IPS-18c (cell line): ENCODE results near the gene LHFPL6.

Experiments used
- H3K4me3 ChIP-seq: 2 replicates; pipeline ENCODE4 v1.7.0; 2013; ENCODE audit warnings: low read depth, mild to moderate bottlenecking, low read length, moderate library complexity; ENCODE audit not compliant: insufficient read depth
- H3K9me3 ChIP-seq: one replicate; pipeline ENCODE4 v1.6.1; 2013; ENCODE audit warnings: mild to moderate bottlenecking, low read length, moderate library complexity; ENCODE audit not compliant: control insufficient read depth, insufficient read depth

The LHFPL6 gene

DNA sequence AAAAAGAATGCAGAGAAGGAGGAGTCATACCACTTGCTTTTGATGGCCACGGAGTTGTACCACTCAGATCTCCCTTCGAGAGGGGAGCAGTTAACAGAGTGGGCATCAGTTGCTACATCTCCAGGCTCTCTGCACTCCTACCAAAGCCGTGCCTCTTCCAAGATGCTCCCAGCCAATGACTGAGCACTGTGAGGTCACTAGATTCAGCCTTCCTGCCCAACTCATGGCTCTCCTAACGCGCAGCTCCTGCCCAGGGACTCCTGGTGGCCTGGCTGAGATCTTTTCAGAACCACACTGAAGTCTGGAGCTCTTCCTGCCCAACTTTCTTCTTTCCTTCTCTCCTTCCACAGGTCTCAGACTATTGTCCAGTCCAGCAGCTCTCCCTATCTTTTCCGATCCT, 66.7 kb downstream of the LHFPL6 start:
- Histone ChIP-seq H3K4me3 (no peak overlapping the region), H3K9me3 (no peaks in the 10 kb centered on the region)

DNA sequence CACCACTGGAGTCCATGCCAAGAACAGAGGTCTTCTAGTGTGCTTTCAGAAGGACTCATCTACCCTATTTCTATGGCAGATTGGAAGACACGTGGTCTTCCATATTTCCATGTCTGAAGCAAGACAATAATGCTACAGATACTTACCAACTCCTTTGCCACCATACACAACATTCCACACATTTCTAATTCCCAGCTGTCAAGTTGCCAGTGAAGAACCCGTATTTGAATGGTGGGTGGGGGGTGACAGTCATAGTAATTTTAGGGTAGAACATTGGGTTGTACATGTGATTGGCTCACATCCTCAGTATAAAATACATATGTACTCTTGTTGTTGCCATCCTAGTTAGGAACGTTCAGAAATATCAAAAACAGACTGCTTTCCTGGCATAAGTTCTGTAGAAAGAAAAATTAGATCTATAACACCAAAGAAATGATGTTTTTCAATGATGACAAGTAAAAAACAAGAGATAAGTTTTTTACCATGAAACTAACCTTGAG, 69.3 kb downstream of the LHFPL6 start:
- Histone ChIP-seq H3K9me3 (no peaks in the 10 kb centered on the region), H3K4me3 (no peak overlapping the region)

DNA sequence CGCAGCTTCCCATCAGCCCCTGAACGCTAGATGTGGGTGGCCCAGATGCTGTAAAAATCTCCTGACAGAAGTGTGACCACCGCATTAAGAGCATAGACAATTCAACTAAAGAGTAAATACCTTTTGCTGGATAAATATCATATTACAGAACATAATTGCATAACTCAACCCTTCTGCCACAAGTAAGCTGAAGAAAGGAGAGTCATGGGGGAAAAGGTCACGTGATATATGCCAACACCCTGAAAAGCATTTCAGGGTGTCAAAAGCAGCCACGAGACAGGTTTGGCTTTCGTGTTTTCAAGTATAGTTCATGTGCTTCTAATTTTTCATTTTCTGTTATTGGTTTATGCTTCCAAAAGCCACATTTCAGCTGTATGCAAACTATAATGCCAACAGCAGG, 71.3 kb downstream of the LHFPL6 start:
- H3K9me3 ChIP-seq: no peaks in the 10 kb centered on the region
- no peak overlapping the region for H3K4me3 ChIP-seq

DNA sequence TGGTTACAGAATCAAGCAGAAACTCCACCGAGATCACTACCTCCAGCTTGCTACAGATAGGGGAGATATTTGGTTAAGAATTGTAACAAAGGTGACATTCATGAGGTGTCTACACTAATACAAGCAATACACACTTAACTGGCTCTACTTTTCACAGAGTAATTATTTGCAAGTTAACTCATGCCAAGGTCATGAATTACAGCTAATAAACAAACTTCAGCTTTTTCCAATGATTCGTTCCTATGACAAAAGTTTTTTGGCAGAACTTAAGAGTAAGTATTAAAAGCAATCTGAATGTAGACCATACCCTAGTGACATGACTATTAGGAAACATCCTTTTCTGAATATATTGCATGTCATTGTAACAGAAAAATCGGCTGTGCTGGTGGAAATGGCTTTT, 72.1 kb downstream of the LHFPL6 start:
- Histone ChIP-seq H3K4me3 (no peak overlapping the region), H3K9me3 (no peaks in the 10 kb centered on the region)

DNA sequence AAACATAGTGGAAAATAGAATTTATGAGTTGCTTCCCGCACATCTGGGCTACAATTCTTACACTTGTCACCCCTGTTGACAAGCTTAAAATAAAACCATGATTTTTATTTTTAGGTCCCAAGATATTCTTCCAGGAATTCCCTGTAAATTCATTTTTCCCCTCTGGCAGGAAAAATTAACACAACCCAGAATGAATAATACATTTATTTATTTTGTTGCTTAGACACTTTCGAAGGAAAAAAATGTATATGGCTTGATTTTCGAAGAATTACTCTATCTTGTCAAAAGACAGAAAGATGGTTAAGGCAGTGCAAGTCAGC, 74.4 kb downstream of the LHFPL6 start:
- Histone ChIP-seq H3K4me3 (no peak overlapping the region), H3K9me3 (no peaks in the 10 kb centered on the region)

DNA sequence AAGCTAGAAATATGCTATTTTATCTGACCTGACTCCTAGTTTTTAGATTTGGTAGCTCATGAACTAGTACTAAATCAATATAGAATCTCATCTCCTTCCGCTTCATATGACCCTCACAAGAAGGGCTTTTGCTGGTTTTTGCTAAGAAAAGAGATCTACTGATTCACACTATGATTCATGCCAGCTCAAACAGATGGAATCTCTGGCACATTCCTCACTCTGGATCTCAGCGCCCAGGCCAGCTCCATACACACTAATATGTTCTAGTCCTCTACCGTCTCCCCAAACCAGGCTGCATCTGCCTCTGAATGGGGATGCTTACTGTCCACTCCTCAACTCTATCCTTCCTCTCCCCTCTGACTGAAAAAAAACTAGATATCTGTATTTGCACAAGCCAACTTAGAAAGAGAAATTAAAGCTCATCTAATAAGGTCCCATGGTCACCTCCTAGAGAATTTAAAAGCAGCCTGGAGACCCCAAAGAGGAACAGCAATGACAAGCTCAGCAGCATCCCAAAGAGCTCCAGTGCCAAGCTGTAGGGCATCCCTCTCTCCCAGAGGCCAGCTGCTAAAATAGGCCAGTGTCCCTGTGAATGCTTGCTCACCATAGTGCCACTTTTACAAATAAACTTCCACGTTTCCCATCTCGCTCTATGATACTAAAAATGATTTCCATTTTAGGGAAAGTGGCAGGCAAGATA, 74.9 kb downstream of the LHFPL6 start:
- Histone ChIP-seq H3K9me3 (no peaks in the 10 kb centered on the region), H3K4me3 (no peak overlapping the region)

DNA sequence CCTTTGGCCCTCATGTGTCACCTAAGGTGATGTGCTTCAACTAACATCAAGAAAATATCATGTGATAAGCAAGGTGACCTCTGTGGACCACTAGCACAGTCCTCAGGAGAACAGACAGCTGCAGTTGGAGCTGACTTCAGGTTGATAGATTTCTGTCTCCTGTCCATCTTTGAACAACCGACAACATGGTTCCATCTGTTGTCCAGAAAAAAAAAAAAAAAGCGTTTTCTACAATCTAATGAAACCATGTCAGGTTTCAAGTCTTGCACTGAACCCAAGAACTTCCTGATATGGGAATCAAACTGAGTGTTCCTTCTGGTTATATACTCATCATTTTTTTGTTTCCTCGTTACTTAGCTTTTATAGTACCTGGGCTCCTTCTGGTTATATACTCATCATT, 75.7 kb downstream of the LHFPL6 start:
- no peaks in the 10 kb centered on the region for H3K9me3 ChIP-seq
- H3K4me3 ChIP-seq: no peak overlapping the region

DNA sequence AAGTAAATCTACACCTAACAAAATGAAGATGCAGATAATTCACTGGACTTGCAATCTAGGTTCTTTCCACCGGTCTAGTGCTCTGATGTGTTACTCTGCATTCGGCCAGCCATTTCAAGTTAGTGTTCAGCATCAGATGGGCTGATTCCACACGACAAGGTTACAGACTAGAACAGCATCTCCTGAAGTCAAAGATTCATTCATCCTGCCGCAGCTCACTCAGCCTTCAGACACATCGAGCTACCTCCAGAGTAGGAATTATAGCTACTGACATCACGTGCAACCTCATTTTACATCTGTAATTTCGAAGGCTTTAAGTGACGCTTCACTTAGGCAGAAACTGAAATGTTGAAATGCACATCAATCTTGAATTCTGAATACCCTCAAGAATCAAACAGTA, 76.5 kb downstream of the LHFPL6 start:
- H3K9me3 ChIP-seq: no peaks in the 10 kb centered on the region
- H3K4me3 ChIP-seq: no peak overlapping the region

DNA sequence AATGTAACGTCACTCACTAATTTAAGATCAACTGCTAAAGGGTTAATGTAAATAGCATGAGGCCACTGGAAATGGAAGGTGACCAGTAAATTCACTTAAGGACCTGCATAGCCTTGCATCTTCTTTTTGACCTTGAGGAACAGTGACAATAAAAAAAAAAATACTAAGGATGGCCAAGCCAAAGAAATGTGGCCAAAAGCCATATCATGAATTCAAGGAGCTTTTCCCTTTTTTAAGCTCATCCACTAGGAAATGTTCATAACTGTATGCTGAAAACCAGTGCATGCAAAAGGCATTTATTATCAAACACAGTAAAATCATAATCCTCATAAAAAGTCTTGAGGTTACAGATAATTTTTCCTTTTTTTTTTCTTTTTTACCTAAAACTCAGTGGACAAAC, 77.5 kb downstream of the LHFPL6 start:
- no peak overlapping the region for H3K4me3 ChIP-seq

DNA sequence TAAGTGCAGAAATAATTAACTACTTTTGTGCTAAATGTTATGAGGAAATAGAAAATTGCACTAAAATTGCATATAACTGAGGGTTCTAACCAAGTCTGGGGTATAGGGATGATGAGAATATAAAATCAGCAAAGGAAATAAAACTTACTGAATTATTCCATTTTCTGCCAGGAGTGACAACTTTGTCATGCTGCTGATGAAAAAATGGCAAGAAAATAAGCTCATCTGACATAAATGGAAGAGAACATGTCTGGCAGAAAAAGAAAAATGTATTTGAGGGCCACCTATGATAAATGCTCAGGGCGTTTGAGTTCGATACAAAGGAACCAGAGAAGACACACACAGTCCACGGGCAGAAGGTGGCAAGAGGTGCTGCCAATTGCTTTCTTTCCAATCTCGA, 78.2 kb downstream of the LHFPL6 start:
- Histone ChIP-seq H3K9me3 (no peaks in the 10 kb centered on the region), H3K4me3 (no peak overlapping the region)

More for the DNA sequence above, 77.5 kb downstream of the LHFPL6 start:
- no peaks in the 10 kb centered on the region for H3K9me3 ChIP-seq

DNA sequence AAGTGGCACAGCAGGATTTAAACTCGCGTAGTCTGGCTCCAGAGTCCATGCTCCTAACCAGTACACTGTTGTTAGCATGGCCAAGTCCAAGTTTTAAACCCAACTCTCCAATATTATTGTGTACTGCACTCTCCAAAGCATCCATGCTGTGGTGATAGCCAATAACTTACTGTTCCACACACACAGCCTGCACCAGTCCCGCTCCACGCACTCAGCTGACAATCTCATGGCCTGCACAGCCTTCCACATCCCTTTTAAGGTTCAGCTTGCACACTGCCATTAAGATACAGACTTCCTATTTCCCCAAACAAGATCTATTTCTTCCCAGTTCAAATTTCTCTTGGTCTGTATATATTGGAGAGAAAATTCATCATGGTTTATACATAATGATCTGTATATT, 80.7 kb downstream of the LHFPL6 start:
- H3K9me3 ChIP-seq: no peaks in the 10 kb centered on the region
- no peak overlapping the region for H3K4me3 ChIP-seq

DNA sequence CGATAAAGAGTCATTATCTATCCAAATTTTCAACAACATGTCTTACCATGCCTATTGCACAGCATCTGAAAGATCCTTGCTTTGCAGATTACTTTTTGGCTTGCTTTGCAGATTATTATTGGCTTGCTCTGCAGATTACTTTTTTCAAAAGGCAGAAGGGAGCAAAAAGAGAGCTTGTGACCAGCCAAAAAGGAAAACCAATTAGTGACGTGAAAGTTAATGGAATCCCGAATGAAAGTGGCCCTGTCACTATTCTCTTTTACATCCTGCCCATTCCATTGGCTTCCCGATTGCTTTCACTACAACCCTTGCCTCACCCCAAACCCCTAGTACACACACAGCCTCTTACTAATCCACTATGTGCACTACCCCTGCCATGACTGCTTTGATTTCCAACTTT, 81.3 kb downstream of the LHFPL6 start:
- no peaks in the 10 kb centered on the region for H3K9me3 ChIP-seq
- no peak overlapping the region for H3K4me3 ChIP-seq

DNA sequence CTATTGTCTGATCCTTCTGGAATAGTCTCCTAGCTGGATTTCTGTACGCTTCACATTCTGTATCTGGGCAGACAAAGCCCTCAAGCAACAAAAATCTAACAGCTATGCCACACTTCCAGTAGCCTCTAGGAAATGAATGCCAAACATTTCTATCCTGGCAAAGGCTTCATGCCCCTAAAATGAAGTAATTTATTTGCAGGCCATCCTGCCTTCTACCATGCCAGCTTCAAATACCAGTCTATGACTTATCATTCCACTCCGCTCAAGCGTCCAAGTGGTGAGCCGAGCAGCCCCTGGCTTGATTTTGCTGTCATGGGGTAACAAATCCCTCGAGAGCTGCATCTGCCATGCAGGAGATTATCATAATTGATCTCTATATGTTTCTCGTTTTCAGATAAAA, 86.9 kb downstream of the LHFPL6 start:
- H3K4me3 ChIP-seq: no peak overlapping the region
- H3K9me3 ChIP-seq: no peaks in the 10 kb centered on the region

DNA sequence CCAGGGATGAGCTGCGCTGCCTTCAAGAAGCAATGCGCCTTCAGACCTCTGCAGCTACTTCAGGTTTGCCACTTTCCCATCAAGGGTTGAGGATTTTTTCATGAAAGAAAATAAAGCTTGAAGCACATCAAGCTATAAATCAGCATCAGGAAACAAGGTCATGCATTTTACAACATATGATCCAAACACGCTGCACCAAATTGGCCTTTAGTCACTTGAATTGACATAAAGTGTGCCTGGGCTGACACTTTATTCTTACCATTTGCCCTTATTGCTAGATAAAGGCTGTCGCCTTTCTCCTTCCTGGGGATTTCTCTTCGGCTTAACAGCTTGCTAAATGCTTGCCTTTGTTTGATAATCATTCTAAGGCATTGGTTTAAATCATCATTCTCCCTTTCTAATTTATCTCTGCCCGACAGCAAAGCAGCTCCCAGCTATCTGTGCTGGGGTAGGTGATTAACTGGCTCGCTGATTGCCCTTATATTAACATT, 87.7 kb downstream of the LHFPL6 start:
- H3K4me3 ChIP-seq: no peak overlapping the region
- H3K9me3 ChIP-seq: no peaks in the 10 kb centered on the region

DNA sequence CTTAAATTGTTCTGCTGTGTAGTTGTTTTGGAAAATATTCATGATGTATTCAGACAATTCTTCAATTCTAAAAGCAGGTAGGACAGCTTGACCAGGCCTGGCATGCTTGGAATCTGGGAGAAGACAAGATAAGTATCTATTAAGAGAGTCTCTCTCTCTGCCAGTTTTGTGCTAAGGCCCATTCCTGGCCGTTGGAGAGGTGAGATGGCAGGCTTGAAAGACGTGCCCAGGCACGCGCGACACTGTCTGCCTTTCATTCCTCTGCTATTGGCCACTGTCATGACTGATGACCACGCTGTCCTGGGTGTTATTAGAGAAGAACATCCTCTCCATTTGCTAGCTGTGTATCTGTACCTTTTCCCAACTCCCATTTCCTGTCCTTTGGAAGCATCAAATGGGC, 90.3 kb downstream of the LHFPL6 start:
- no peak overlapping the region for H3K4me3 ChIP-seq
- H3K9me3 ChIP-seq: no peaks in the 10 kb centered on the region

DNA sequence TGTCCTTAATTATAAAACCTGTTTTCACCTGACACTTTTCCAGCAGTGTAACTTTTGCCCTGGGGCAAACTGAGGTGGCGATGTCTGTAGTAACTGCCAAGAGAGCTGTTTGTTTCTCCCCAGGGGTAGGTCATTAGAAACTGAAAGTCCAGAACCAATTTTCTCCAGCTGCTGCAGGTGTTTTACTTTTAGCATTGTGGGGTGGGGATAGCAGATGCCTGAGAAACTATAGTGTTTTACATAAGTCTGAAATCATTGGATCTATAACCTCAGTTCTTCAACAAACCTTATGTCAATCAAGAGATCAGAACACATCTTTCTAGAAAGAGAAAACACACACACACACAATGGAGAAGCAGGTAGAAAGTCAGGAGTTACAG, 92.7 kb downstream of the LHFPL6 start:
- H3K4me3 ChIP-seq: no peak overlapping the region

DNA sequence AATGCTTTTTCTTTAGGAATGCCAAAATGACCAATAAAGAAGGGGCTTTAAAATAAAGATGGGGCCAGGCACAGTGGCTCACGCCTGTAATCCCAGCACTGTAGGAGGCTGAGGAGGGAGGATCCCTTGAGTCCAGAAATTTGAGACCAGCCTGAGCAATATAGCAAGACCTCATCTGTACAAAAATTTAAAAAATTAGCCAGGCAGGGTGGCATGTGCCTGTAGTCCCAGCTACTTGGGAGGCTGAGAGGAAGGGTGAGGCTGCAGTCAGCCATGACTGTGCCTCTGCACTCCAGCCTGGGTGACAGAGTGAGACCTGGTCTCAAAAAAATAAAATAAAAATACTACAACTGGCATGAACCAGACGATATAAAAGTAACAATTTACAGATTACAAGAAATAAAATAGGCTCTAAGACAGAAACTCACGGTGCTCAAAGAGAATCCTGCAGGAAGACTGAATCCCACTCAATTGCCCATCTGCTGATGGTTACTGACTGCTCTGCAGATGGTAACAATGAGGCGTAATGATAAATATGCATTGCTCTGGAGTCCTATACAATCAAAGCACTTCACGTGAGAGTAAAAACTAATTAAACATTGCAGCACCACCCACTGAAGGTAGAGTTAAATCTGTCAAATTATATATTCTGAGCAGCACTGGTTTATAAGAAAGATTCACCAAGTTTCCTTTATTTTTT, 93.2 kb downstream of the LHFPL6 start:
- Histone ChIP-seq H3K9me3 (no peaks in the 10 kb centered on the region), H3K4me3 (no peak overlapping the region)

More for the DNA sequence above, 92.7 kb downstream of the LHFPL6 start:
- H3K9me3 ChIP-seq: no peaks in the 10 kb centered on the region

DNA sequence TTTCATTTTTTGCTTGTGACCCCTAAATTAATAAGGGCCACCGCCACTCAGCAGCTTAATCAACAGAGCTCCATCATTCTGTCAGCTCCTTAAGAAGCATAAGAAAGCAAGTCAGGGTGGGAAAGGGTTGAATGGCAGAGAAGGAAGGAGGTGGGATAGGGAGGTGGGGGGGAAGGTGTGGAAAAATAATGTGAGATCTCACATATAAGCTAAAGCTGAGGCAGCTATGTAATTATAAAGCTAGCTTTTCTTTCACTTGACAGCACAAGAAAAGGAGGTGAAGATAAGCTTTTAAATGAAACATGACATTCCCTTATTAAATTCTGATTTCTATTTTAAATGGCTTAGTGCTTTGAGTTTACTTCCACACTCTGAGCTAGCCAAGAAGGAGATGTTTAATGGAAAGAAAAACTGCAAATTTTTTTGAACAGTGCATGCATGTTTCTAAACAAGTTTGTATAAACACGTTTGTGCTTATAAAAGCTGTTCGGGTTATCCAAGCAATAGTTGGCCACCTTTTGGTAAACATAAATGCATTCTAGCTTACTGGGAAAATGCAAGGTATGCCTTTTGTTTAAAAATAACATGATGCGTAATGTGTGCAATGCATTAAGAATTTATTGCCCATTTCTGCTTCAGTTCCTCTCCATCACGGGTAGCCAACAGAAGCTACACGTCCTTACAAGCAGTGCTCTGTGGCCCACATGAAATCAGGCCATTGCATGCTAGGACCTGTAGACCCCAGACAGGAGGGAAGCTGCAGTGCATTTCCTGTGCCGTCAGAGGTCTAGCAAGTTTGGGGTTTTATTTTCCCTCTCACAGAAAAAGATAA, 96.2 kb downstream of the LHFPL6 start:
- no peaks in the 10 kb centered on the region for H3K9me3 ChIP-seq
- no peak overlapping the region for H3K4me3 ChIP-seq
